WTC11 (cell line): Measurements from ENCODE around the gene MAP4K4. TPM values are rescaled to one million over a fixed set of nuclear protein-coding genes. Genes with fewer than 3 reads are reported as not detected.

Experiments used
- ATAC-seq: fragments of 200-7000 bp; cut with Tn5 transposase; 2 replicates; pipeline ENCODE4 v1.10.0; 2021; ENCODE audit warnings: mild to moderate bottlenecking, moderate library complexity
- CTCF ChIA-PET: fragments of 300-600 bp; sonication (Branson Sonifier 250); formaldehyde crosslinking; loops from one replicate; lab custom pipeline; 2021; ENCODE audit warnings: antibody characterized with exemption; lab: Charles Lee
- POLR2A ChIA-PET: fragments of 350-600 bp; sonication (Branson Sonifier 250); formaldehyde crosslinking; loops from one replicate; lab custom pipeline; 2021; ENCODE audit warnings: antibody characterized with exemption; lab: Charles Lee
- DNase-seq: peaks from one replicate; pipeline ENCODE4 v3.0.0; 2021; ENCODE audit warnings: low spot score
- H3K27ac Mint-ChIP-seq: 2 replicates; pipeline ENCODE4 v1.8.0; 2021; ENCODE audit warnings: mixed read lengths
- H3K27me3 Mint-ChIP-seq: 2 replicates; pipeline ENCODE4 v1.8.0; 2021; ENCODE audit warnings: low read depth, mild to moderate bottlenecking, moderate library complexity, mixed read lengths
- H3K36me3 Mint-ChIP-seq: 2 replicates; pipeline ENCODE4 v1.8.0; 2021; ENCODE audit warnings: mixed read lengths
- H3K4me1 Mint-ChIP-seq: 2 replicates; pipeline ENCODE4 v1.8.0; 2022; ENCODE audit warnings: mixed read lengths
- H3K4me3 Mint-ChIP-seq: 2 replicates; pipeline ENCODE4 v1.8.0; 2021; ENCODE audit warnings: mild to moderate bottlenecking, moderate library complexity, mixed read lengths
- H3K9me3 Mint-ChIP-seq: 2 replicates; pipeline ENCODE4 v1.8.0; 2021; ENCODE audit warnings: mixed read lengths
- ELF4 ChIP-seq: sonication (generic); formaldehyde crosslinking; IDR thresholded peaks from 2 replicates; pipeline ENCODE4 v1.8.1; 2022; ENCODE audit warnings: low read depth, mild to moderate bottlenecking, moderate library complexity, missing genetic modification reagents
- MXD4 ChIP-seq: fragments of 250-450 bp; sonication (Bioruptor Pico); IDR thresholded peaks from 2 replicates; pipeline ENCODE4 v1.8.0; 2021; ENCODE audit warnings: mild to moderate bottlenecking, moderate library complexity, borderline replicate concordance
- MYBL2 ChIP-seq: sonication (generic); formaldehyde crosslinking; IDR thresholded peaks from 2 replicates; pipeline ENCODE4 v1.8.1; 2023; ENCODE audit warnings: mild to moderate bottlenecking, moderate library complexity, missing genetic modification reagents
- NFE2L1 ChIP-seq: sonication (generic); formaldehyde crosslinking; IDR thresholded peaks from 2 replicates; pipeline ENCODE4 v1.8.1; 2023; ENCODE audit warnings: missing genetic modification reagents
- TEAD1 ChIP-seq: sonication (generic); formaldehyde crosslinking; IDR thresholded peaks from 2 replicates; pipeline ENCODE4 v1.8.0; 2022; ENCODE audit warnings: mild to moderate bottlenecking, missing genetic modification reagents
- TP53 ChIP-seq: sonication (generic); formaldehyde crosslinking; IDR thresholded peaks from 2 replicates; pipeline ENCODE4 v1.8.1; 2023; ENCODE audit warnings: mild to moderate bottlenecking, missing genetic modification reagents
- total RNA-seq: library from RNA; stranded (reverse); gene quantifications from 3 replicates; pipeline ENCODE4 v1.2.3, GENCODE V29; 2021
- TF ChIP-seq, protein P1 (sequence below): fragments of 250-450 bp; sonication (Bioruptor Pico); IDR thresholded peaks from 2 replicates; pipeline ENCODE4 v1.9.0; 2021; ENCODE audit warnings: mild to moderate bottlenecking
- TF ChIP-seq, protein P2 (sequence below): sonication (generic); formaldehyde crosslinking; IDR thresholded peaks from 2 replicates; pipeline ENCODE4 v1.8.0; 2022; ENCODE audit warnings: missing genetic modification reagents
- TF ChIP-seq, protein P3 (sequence below): sonication (generic); formaldehyde crosslinking; IDR thresholded peaks from 2 replicates; pipeline ENCODE4 v1.8.1; 2023; ENCODE audit warnings: mild to moderate bottlenecking, missing genetic modification reagents
- TF ChIP-seq, protein P4 (sequence below): sonication (generic); formaldehyde crosslinking; IDR thresholded peaks from 2 replicates; pipeline ENCODE4 v1.8.1; 2023; ENCODE audit warnings: mild to moderate bottlenecking, missing genetic modification reagents, borderline replicate concordance
- TF ChIP-seq, protein P5 (sequence below): fragments of 250-450 bp; sonication (Bioruptor Pico); IDR thresholded peaks from 2 replicates; pipeline ENCODE4 v1.8.0; 2021; ENCODE audit warnings: mild to moderate bottlenecking
- TF ChIP-seq, protein P6 (sequence below): sonication (generic); formaldehyde crosslinking; IDR thresholded peaks from 2 replicates; pipeline ENCODE4 v1.8.0; 2023; ENCODE audit warnings: missing genetic modification reagents, mild to moderate bottlenecking, borderline replicate concordance
- TF ChIP-seq, protein P7 (sequence below): fragments of 200-600 bp; IDR thresholded peaks from 2 replicates; pipeline ENCODE4 v1.8.0; 2022; ENCODE audit warnings: antibody characterized with exemption
- TF ChIP-seq, protein P8 (sequence below): sonication (generic); formaldehyde crosslinking; IDR thresholded peaks from 2 replicates; pipeline ENCODE4 v1.8.1; 2022; ENCODE audit warnings: low read depth, missing genetic modification reagents, borderline replicate concordance

MAP4K4 gene
- total RNA-seq, 1 experiment from 2014 or later = 112 TPM

DNA sequence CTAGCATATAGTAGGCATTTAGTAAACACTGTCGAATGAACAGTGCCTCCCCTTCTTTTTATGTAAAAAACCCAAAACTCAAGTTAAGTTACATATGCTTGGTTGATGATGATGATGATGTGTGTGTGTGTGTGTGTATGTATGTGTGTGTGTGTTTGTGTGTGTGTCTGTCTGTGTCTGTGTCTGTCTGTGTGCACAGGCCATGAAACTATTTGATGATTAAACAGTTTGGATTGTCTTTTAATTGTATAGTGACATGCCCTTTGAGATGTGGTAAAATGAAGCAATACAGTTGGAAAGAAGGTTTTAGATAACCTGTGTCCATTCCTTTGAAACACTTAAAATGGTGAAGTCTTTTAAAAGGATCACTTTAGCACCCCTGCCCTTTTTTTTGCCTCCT lies 105.6 kb downstream of the MAP4K4 start:
- ATAC-seq (no peak), DNase-seq (no peak)
- Mint-ChIP-seq H3K36me3 (no peaks in the 10 kb centered on the region), H3K27me3 (no peaks in the 10 kb centered on the region), H3K9me3 (no peaks in the 10 kb centered on the region), H3K27ac (no peak overlapping the region), H3K4me3 (no peak overlapping the region), H3K4me1 (peaks cover 54% of the 10 kb centered on the region)
- CTCF ChIA-PET = no interaction called here
- TF ChIP-seq, protein P1, sequence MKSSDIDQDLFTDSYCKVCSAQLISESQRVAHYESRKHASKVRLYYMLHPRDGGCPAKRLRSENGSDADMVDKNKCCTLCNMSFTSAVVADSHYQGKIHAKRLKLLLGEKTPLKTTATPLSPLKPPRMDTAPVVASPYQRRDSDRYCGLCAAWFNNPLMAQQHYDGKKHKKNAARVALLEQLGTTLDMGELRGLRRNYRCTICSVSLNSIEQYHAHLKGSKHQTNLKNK (CRISPR knock-in tag) = no peak
- TF ChIP-seq TP53 (CRISPR knock-in tag) (no peak), MXD4 (CRISPR knock-in tag) (no peak), MYBL2 (CRISPR knock-in tag) (no peak), ELF4 (CRISPR knock-in tag) (no peak), NFE2L1 (no peak), TEAD1 (CRISPR knock-in tag) (no peak)
- TF ChIP-seq, protein P2, sequence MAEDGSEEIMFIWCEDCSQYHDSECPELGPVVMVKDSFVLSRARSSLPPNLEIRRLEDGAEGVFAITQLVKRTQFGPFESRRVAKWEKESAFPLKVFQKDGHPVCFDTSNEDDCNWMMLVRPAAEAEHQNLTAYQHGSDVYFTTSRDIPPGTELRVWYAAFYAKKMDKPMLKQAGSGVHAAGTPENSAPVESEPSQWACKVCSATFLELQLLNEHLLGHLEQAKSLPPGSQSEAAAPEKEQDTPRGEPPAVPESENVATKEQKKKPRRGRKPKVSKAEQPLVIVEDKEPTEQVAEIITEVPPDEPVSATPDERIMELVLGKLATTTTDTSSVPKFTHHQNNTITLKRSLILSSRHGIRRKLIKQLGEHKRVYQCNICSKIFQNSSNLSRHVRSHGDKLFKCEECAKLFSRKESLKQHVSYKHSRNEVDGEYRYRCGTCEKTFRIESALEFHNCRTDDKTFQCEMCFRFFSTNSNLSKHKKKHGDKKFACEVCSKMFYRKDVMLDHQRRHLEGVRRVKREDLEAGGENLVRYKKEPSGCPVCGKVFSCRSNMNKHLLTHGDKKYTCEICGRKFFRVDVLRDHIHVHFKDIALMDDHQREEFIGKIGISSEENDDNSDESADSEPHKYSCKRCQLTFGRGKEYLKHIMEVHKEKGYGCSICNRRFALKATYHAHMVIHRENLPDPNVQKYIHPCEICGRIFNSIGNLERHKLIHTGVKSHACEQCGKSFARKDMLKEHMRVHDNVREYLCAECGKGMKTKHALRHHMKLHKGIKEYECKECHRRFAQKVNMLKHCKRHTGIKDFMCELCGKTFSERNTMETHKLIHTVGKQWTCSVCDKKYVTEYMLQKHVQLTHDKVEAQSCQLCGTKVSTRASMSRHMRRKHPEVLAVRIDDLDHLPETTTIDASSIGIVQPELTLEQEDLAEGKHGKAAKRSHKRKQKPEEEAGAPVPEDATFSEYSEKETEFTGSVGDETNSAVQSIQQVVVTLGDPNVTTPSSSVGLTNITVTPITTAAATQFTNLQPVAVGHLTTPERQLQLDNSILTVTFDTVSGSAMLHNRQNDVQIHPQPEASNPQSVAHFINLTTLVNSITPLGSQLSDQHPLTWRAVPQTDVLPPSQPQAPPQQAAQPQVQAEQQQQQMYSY (CRISPR knock-in tag) = no peak
- TF ChIP-seq, protein P3, sequence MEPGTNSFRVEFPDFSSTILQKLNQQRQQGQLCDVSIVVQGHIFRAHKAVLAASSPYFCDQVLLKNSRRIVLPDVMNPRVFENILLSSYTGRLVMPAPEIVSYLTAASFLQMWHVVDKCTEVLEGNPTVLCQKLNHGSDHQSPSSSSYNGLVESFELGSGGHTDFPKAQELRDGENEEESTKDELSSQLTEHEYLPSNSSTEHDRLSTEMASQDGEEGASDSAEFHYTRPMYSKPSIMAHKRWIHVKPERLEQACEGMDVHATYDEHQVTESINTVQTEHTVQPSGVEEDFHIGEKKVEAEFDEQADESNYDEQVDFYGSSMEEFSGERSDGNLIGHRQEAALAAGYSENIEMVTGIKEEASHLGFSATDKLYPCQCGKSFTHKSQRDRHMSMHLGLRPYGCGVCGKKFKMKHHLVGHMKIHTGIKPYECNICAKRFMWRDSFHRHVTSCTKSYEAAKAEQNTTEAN = no peak
- TF ChIP-seq, protein P4, sequence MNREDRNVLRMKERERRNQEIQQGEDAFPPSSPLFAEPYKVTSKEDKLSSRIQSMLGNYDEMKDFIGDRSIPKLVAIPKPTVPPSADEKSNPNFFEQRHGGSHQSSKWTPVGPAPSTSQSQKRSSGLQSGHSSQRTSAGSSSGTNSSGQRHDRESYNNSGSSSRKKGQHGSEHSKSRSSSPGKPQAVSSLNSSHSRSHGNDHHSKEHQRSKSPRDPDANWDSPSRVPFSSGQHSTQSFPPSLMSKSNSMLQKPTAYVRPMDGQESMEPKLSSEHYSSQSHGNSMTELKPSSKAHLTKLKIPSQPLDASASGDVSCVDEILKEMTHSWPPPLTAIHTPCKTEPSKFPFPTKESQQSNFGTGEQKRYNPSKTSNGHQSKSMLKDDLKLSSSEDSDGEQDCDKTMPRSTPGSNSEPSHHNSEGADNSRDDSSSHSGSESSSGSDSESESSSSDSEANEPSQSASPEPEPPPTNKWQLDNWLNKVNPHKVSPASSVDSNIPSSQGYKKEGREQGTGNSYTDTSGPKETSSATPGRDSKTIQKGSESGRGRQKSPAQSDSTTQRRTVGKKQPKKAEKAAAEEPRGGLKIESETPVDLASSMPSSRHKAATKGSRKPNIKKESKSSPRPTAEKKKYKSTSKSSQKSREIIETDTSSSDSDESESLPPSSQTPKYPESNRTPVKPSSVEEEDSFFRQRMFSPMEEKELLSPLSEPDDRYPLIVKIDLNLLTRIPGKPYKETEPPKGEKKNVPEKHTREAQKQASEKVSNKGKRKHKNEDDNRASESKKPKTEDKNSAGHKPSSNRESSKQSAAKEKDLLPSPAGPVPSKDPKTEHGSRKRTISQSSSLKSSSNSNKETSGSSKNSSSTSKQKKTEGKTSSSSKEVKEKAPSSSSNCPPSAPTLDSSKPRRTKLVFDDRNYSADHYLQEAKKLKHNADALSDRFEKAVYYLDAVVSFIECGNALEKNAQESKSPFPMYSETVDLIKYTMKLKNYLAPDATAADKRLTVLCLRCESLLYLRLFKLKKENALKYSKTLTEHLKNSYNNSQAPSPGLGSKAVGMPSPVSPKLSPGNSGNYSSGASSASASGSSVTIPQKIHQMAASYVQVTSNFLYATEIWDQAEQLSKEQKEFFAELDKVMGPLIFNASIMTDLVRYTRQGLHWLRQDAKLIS (CRISPR knock-in tag) = no peak
- TF ChIP-seq, protein P5, sequence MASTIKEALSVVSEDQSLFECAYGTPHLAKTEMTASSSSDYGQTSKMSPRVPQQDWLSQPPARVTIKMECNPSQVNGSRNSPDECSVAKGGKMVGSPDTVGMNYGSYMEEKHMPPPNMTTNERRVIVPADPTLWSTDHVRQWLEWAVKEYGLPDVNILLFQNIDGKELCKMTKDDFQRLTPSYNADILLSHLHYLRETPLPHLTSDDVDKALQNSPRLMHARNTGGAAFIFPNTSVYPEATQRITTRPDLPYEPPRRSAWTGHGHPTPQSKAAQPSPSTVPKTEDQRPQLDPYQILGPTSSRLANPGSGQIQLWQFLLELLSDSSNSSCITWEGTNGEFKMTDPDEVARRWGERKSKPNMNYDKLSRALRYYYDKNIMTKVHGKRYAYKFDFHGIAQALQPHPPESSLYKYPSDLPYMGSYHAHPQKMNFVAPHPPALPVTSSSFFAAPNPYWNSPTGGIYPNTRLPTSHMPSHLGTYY (CRISPR knock-in tag) = no peak
- TF ChIP-seq, protein P6, sequence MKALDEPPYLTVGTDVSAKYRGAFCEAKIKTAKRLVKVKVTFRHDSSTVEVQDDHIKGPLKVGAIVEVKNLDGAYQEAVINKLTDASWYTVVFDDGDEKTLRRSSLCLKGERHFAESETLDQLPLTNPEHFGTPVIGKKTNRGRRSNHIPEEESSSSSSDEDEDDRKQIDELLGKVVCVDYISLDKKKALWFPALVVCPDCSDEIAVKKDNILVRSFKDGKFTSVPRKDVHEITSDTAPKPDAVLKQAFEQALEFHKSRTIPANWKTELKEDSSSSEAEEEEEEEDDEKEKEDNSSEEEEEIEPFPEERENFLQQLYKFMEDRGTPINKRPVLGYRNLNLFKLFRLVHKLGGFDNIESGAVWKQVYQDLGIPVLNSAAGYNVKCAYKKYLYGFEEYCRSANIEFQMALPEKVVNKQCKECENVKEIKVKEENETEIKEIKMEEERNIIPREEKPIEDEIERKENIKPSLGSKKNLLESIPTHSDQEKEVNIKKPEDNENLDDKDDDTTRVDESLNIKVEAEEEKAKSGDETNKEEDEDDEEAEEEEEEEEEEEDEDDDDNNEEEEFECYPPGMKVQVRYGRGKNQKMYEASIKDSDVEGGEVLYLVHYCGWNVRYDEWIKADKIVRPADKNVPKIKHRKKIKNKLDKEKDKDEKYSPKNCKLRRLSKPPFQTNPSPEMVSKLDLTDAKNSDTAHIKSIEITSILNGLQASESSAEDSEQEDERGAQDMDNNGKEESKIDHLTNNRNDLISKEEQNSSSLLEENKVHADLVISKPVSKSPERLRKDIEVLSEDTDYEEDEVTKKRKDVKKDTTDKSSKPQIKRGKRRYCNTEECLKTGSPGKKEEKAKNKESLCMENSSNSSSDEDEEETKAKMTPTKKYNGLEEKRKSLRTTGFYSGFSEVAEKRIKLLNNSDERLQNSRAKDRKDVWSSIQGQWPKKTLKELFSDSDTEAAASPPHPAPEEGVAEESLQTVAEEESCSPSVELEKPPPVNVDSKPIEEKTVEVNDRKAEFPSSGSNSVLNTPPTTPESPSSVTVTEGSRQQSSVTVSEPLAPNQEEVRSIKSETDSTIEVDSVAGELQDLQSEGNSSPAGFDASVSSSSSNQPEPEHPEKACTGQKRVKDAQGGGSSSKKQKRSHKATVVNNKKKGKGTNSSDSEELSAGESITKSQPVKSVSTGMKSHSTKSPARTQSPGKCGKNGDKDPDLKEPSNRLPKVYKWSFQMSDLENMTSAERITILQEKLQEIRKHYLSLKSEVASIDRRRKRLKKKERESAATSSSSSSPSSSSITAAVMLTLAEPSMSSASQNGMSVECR (CRISPR knock-in tag) = no peak
- TF ChIP-seq, protein P7, sequence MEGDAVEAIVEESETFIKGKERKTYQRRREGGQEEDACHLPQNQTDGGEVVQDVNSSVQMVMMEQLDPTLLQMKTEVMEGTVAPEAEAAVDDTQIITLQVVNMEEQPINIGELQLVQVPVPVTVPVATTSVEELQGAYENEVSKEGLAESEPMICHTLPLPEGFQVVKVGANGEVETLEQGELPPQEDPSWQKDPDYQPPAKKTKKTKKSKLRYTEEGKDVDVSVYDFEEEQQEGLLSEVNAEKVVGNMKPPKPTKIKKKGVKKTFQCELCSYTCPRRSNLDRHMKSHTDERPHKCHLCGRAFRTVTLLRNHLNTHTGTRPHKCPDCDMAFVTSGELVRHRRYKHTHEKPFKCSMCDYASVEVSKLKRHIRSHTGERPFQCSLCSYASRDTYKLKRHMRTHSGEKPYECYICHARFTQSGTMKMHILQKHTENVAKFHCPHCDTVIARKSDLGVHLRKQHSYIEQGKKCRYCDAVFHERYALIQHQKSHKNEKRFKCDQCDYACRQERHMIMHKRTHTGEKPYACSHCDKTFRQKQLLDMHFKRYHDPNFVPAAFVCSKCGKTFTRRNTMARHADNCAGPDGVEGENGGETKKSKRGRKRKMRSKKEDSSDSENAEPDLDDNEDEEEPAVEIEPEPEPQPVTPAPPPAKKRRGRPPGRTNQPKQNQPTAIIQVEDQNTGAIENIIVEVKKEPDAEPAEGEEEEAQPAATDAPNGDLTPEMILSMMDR = no peak
- TF ChIP-seq, protein P8, sequence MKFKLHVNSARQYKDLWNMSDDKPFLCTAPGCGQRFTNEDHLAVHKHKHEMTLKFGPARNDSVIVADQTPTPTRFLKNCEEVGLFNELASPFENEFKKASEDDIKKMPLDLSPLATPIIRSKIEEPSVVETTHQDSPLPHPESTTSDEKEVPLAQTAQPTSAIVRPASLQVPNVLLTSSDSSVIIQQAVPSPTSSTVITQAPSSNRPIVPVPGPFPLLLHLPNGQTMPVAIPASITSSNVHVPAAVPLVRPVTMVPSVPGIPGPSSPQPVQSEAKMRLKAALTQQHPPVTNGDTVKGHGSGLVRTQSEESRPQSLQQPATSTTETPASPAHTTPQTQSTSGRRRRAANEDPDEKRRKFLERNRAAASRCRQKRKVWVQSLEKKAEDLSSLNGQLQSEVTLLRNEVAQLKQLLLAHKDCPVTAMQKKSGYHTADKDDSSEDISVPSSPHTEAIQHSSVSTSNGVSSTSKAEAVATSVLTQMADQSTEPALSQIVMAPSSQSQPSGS (CRISPR knock-in tag) = no peak
- POLR2A ChIA-PET = no interaction called here
